CD4-positive, alpha-beta T cell treated with Interleukin-15 for 4 hours (primary cell): ENCODE data around the gene MPC1.
"Not testable (repeated sequence)": the region's sequence is repeated elsewhere in the genome, so short reads cannot be mapped to it uniquely, and the experiment has no call there.

ENCODE experiments used
- DNase-seq: peaks from one replicate; pipeline ENCODE4 v3.0.0-alpha.2; 2020; ENCODE audit warnings: low spot score

Gene MPC1

DNA sequence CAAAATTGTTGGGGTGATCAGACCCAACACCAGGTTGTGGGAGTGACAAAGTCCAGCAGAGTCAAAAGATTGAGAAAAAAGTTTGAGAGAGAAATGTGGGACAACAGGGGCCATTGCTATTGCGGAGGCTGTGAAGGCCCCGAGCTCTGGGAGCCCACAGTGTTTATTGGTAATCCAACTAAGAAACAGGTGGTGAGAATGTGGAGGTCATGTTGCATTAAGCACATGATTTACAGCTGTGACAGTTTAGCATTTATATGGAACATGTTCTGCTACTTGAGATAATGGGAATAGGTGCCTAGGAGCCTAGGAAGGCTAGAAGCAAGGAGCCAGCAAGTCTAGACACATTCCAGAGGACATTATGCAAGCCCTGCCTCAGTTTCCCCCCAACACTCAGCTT lies 37.8 kb downstream of the MPC1 start:
- DNase-seq = not testable (repeated sequence)

- DNase-seq = no peak
Measured at GRCh38 chr6:166344240-166344639, 38.5 kb downstream of the MPC1 start.

- no peak for DNase-seq
Measured at GRCh38 chr6:166343150-166343487, 39.6 kb downstream of the MPC1 start.

GRCh38 chr6:166342349-166343149 lies 40.2 kb downstream of the MPC1 start, which contains the start of gene SFT2D1:
Gene SFT2D1, minus strand, starts transcription at chr6:166342545. Its CDS starts 64 bp downstream, at chr6:166342481.
- DNase-seq = peak; percentile 71

DNA sequence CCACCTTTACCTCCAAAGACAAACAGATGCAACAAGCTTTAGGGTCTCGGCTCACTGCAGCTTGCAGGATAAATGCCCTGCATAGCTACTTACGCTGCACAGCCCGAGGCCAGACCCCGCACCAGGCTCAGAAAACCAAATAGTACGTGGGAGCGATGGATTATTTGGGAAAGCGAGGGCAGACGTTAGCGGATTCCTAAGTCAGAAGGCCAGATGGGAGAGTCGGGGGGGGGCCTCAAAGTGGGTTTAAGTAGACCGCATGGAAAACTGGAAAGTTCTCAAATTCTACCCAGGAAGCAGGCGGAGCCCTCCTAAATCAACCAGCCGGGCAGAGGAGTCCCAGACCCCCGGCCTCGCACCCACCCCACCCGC lies 40.8 kb downstream of the MPC1 start:
- no peak for DNase-seq

GRCh38 chr6:166341464-166341863 lies 41.3 kb downstream of the MPC1 start:
- peak; percentile 9 for DNase-seq

DNA sequence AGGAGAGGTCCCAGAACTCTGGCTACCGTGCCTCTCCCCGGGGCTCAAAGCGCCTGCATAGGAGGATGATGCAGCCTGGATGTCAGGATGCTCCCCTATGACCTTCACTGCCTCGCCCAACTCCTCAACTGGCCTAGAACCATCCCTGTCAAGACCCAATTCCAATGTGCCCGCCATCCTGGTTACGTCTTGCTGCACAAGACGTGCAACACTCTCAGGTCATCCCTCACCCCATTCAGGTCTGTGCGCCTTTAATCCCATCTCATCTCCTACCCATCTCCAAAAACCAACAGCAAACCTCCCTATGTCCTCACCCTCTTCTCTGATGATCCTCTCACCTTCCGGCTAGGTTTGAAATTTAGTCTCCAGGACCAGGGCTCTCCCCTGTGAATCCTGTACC lies 43.9 kb downstream of the MPC1 start:
- DNase-seq = no peak

GRCh38 chr6:166336847-166337246 lies 45.9 kb downstream of the MPC1 start:
- DNase-seq = no peak

DNA sequence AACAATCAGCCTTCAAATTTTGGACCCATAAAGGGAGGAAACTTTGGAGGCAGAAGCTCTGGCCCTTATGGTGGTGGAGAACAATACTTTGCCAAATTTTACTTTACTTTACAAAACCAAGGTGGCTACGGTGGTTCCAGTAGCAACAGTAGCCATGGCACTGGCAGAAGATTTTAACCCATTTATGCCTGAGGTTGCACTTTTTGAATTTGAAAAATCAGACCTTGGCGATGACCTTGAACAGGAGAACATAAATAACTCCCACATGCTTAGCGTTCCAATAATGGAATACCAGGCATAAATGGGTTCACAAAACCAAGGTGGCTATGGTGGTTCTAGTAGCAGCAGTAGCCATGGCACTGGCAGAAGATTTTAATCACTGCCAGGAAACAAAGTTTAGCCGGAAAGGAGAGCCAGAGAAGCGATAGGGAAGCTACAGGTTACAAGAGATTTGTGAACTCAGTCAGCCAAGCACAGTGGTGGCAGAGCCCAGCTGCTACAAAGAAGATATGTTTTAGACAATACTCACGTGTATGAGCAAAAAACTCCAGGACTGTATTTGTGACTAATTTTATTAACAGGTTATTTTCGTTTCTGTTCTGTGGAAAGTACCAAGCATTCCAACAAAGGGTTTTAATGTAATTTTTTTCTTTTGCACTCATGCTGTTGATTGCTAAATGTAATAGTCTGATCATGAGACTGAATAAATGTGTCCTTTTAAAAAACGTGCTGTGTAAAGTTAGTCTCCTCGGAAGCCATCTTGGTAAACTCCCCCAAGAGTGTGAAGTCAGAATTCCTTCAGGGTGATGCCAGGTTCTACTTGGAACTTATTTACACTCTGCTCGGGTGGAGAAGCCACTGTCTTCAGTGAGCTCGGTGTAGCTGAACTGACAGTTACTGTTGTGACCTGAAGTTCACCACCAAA lies 47.1 kb downstream of the MPC1 start:
- DNase-seq = no peak

DNA sequence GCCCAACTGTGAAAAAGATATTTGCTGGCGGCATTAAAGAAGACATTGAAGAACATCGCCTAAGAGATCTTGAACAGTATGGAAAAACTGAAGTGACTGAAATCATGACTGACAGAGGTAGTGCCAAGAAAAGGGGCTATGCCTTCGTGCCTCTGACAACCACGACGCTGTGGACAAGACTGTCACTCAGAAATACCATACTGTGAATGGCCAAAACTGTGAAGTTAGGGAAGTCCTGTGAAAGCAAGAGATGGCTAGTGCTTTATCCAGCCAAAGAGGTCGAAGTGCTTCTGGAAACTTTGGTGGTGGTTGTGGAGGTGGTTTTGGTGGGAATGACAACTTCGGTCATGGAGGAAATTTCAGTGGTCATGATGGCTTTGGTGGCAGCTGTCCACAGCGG lies 47.9 kb downstream of the MPC1 start:
- DNase-seq = no peak

GRCh38 chr6:166333172-166333995 lies 49.4 kb downstream of the MPC1 start:
- peak; percentile 39 for DNase-seq

DNA sequence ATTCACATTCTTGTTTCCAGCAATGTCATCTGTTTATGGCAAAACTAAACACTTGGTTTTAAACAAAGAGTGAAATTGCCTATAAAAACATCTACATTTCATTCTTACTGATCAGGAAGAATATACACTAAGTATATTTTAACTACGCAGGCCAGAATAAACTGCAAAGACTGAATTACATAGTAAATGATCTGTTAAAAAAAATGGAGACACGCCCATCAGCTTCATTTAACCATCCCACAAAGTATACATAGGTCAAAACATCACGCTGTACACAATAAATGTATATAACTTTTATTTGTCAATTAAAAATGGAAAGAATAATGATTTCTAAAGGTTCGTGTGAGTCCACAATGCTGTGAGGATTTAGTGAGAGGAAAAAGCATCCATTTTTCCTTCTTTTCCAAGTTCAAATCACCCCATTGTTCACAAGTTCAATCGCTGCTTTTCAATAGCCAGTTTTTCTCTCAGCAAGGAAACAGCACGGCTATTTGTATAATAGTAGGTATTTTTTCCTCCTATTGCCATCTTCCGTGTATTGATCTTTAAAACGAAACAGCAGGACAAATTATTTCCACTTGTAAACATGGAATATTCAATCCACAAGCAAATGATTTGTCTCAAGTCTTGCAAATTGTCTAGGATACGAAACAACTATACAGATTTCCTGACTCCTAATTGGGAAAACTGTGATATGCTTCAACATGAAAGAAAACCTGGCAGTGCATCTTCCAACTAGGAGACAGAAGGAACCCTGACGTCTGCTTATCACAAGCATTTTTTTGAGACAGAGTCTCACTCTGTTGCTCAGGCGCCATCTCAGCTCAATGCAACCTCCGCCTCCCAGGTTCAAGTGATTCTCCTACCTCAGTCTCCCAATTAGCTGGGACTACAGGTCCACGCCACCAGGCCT lies 51.0 kb downstream of the MPC1 start:
- DNase-seq = no peak

- no peak for DNase-seq
Measured at GRCh38 chr6:166330612-166331011, 52.1 kb downstream of the MPC1 start.

DNA sequence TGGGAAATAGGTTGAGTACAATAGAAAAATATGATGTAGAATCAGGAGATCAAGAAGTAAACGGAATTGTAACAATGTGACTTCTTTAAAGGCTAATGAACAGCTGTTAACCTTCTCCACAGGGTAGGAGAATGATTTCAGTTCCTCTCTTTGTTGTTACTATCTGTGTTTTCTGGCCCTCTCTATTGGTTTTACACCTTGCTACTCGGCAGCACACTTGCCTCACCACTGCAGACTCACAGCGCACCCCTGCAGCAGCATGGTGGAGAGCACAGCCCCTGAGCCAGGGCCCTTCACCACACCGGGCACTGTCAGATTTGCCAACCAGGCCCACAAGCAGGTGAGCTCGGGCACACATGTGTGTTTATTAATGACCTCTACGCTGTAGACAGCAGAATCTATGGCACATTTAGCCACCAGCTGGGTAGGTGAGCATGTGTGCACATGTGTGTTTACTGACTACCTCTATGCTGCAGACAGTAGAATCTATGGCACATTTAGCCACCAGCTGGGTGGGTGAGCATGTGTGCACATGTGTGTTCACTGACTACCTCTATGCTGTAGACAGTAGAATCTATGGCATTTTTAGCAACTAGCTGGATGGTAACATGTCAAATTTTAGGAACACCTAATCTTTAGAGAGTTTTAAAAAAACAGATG lies 57.2 kb downstream of the MPC1 start:
- DNase-seq = no peak

- no peak for DNase-seq
Measured at GRCh38 chr6:166323395-166323794, 59.3 kb downstream of the MPC1 start.

GRCh38 chr6:166318649-166319600 lies 63.8 kb downstream of the MPC1 start:
- no peak for DNase-seq

- no peak for DNase-seq
Measured at GRCh38 chr6:166318227-166318626, 64.5 kb downstream of the MPC1 start.

DNA sequence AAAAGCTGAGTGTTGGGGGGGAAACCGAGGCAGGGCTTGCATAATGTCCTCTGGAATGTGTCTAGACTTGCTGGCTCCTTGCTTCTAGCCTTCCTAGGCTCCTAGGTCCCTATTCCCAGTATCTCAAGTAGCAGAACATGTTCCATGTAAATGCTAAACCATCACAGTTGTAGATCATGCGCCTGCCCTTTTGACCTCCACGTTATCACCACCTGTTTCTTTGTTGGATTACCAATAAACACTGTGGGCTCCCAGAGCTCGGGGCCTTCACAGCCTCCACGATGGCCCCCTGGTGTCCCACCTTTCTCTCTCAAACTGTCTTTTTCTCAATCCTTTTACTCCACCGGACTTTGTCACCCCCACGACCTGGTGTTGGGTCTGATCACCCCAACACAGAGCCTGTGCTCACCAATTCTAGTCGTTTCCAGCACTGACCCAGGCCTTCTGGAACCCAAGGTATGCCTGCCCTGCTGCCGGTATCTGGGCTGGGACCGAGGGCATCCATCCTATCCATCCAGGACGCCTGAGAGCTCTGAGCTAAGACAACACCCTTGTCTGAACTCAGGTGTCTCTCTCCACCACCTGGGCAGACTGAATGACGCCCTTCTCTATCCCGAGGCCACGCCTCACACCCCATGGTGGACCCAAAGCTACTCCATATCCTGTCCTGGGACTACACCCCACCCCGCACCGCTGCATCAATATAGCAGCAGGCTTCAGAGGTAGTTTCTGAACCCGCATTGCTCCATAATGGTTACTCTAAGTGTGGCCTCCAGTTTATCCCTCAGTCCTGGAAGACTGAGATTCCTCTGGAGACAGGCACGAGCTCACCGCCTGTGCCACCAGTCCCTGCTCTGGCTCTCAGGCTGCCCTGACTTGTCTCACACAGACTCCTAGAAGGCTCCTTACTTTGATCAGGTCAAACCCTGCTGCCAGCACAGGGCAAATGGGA lies 65.2 kb downstream of the MPC1 start:
- no peak for DNase-seq
